ENCODE results near the gene OR6M1. TPM values are rescaled to one million over a fixed set of nuclear protein-coding genes. Genes with fewer than 3 reads are reported as not detected.

OR6M1 gene
- total RNA-seq, 1 donor from 2014 or later, result not detected

DNA sequence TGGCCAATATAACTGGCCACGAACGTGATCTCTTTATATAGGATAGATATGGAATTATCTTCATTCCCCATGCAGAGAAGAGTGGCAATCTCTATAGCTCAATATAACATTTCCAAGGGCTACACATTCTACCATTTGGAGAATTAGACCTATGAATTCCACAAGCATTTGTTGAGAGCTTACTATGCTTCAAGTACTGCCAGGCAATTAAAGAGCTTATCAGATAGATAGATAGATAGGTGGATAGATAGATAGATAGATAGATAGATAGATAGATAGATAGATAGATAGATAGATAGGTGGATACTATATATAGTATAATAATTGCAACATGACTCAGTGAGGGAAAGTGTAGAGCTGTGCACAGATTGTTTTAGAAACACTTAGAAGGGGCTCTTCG, 50.3 kb downstream of the OR6M1 start:
- Mint-ChIP-seq H3K27ac (ENCODE audit: unreplicated experiment) (no peak overlapping the region), H3K9me3 (ENCODE audit: unreplicated experiment) (no peaks in the 10 kb centered on the region), H3K36me3 (ENCODE audit: low read depth, unreplicated experiment) (no peaks in the 10 kb centered on the region), H3K4me3 (ENCODE audit: unreplicated experiment) (no peak overlapping the region), H3K4me1 (ENCODE audit: low read depth, unreplicated experiment) (no peaks in the 10 kb centered on the region), H3K27me3 (ENCODE audit: low read depth, unreplicated experiment) (no peaks in the 10 kb centered on the region)
- DNase-seq (ENCODE audit: low read depth), result no peak
- Histone ChIP-seq H3K4me1 (ENCODE audit: insufficient read depth, low read length) (no peaks in the 10 kb centered on the region), H3K9me3 (ENCODE audit: insufficient read depth, low read depth, low read length) (no peaks in the 10 kb centered on the region), H3K4me3 (ENCODE audit: insufficient read depth, low read depth, low read length) (no peak overlapping the region), H3K36me3 (ENCODE audit: insufficient read depth, low read length) (no peaks in the 10 kb centered on the region), H3K79me2 (ENCODE audit: insufficient read depth, low read length) (no peaks in the 10 kb centered on the region), H3K9ac (ENCODE audit: low read length) (no peak overlapping the region), H3K4me2 (ENCODE audit: low read length) (no peak overlapping the region), H3K27ac (ENCODE audit: low read depth, low read length) (no peak overlapping the region), H2AFZ (ENCODE audit: low read depth, low read length) (no peak overlapping the region), H4K20me1 (ENCODE audit: insufficient read depth, low read length) (no peaks in the 10 kb centered on the region), H3K27me3 (ENCODE audit: insufficient read depth, low read length) (no peaks in the 10 kb centered on the region)
- TF ChIP-seq, protein P1, sequence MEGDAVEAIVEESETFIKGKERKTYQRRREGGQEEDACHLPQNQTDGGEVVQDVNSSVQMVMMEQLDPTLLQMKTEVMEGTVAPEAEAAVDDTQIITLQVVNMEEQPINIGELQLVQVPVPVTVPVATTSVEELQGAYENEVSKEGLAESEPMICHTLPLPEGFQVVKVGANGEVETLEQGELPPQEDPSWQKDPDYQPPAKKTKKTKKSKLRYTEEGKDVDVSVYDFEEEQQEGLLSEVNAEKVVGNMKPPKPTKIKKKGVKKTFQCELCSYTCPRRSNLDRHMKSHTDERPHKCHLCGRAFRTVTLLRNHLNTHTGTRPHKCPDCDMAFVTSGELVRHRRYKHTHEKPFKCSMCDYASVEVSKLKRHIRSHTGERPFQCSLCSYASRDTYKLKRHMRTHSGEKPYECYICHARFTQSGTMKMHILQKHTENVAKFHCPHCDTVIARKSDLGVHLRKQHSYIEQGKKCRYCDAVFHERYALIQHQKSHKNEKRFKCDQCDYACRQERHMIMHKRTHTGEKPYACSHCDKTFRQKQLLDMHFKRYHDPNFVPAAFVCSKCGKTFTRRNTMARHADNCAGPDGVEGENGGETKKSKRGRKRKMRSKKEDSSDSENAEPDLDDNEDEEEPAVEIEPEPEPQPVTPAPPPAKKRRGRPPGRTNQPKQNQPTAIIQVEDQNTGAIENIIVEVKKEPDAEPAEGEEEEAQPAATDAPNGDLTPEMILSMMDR (IDR thresholded peaks at IDR 0.05; ENCODE audit: insufficient read depth, low read depth, low read length), result no peak
- no peak for TF ChIP-seq EZH2 (IDR thresholded peaks at IDR 0.05; ENCODE audit: insufficient read depth, low read length)
- no peak for FAIRE-seq

Other genes starting within 250 kb of the OR6M1 start
- gene SCN3B, start 151.7 kb downstream of the OR6M1 start, total RNA-seq, result 1.9 and 2.3 TPM in 2 replicates
- 8.6 and 11.3 TPM in 2 replicates for gene ZNF202, start 64.7 kb downstream of the OR6M1 start, total RNA-seq
- gene OR6X1, start 51.8 kb downstream of the OR6M1 start, total RNA-seq, result not detected in 2 replicates
- not detected in 2 replicates for gene TMEM225, start 79.3 kb upstream of the OR6M1 start, total RNA-seq
- gene OR8D4, start 95.8 kb upstream of the OR6M1 start, total RNA-seq, result not detected in 2 replicates
- not detected in 2 replicates for gene OR4D5, start 133.3 kb upstream of the OR6M1 start, total RNA-seq
- not detected in 2 replicates for gene OR6T1, start 137.5 kb upstream of the OR6M1 start, total RNA-seq
- not detected in 2 replicates for gene OR10S1, start 171.4 kb upstream of the OR6M1 start, total RNA-seq
- gene OR10G6, start 188.8 kb upstream of the OR6M1 start, total RNA-seq, result not detected in 2 replicates
- not detected in 2 replicates for gene OR10G4, start 206.6 kb upstream of the OR6M1 start, total RNA-seq
- not detected in 2 replicates for gene OR10G9, start 216.7 kb upstream of the OR6M1 start, total RNA-seq
- not detected in 2 replicates for gene OR10G8, start 220.4 kb upstream of the OR6M1 start, total RNA-seq
- not detected in 2 replicates for gene OR10G7, start 235.0 kb upstream of the OR6M1 start, total RNA-seq

All from astrocyte (in vitro differentiated cells and primary cell).